Activated naive CD8-positive, alpha-beta T cell treated with anti-CD3 and anti-CD28 coated beads, Interleukin-2, amount 50 U/mL, for 16 hours (primary cell): Measurements from ENCODE around the gene TRIM44.
"Not testable (repeated sequence)": the region's sequence is repeated elsewhere in the genome, so short reads cannot be mapped to it uniquely, and the experiment has no call there.

ENCODE experiments used
- DNase-seq: peaks from one replicate; pipeline ENCODE4 v3.0.0-alpha.2; 2020; ENCODE audit warnings: low read depth, low spot score

The TRIM44 gene

GRCh38 chr11:35715677-35716076 lies 53.1 kb downstream of the TRIM44 start:
- not testable (repeated sequence) for DNase-seq

- DNase-seq, result no peak
Observed at GRCh38 chr11:35717043-35717442, 54.5 kb downstream of the TRIM44 start.

- no peak for DNase-seq
Observed at GRCh38 chr11:35717520-35717919, 54.9 kb downstream of the TRIM44 start.

- no peak for DNase-seq
Observed at GRCh38 chr11:35721651-35722282, 59.2 kb downstream of the TRIM44 start.

- DNase-seq, result no peak
Observed at GRCh38 chr11:35722641-35723040, 60.1 kb downstream of the TRIM44 start.

- no peak for DNase-seq
Observed at GRCh38 chr11:35723493-35723892, 60.9 kb downstream of the TRIM44 start.

- no peak for DNase-seq
Observed at GRCh38 chr11:35723913-35724312, 61.3 kb downstream of the TRIM44 start.

GRCh38 chr11:35725885-35726284 lies 63.3 kb downstream of the TRIM44 start:
- no peak for DNase-seq

- DNase-seq, result no peak
Observed at GRCh38 chr11:35727140-35727539, 64.6 kb downstream of the TRIM44 start.

- no peak for DNase-seq
Observed at GRCh38 chr11:35730254-35730653, 67.7 kb downstream of the TRIM44 start.

- DNase-seq, result no peak
Observed at GRCh38 chr11:35734669-35735410, 72.3 kb downstream of the TRIM44 start.

- no peak for DNase-seq
Observed at GRCh38 chr11:35735411-35735810, 72.8 kb downstream of the TRIM44 start.

- no peak for DNase-seq
Observed at GRCh38 chr11:35735903-35736302, 73.3 kb downstream of the TRIM44 start.

GRCh38 chr11:35736952-35737351 lies 74.4 kb downstream of the TRIM44 start:
- DNase-seq, result no peak

GRCh38 chr11:35740061-35740799 lies 77.7 kb downstream of the TRIM44 start:
- DNase-seq, result no peak

- no peak for DNase-seq
Observed at GRCh38 chr11:35742707-35743454, 80.3 kb downstream of the TRIM44 start.

- no peak for DNase-seq
Observed at GRCh38 chr11:35746356-35747153, 84.0 kb downstream of the TRIM44 start.

- DNase-seq, result no peak
Observed at GRCh38 chr11:35747668-35748067, 85.1 kb downstream of the TRIM44 start.

GRCh38 chr11:35748644-35749043 lies 86.1 kb downstream of the TRIM44 start:
- DNase-seq, result no peak

GRCh38 chr11:35750315-35750714 lies 87.7 kb downstream of the TRIM44 start:
- no peak for DNase-seq
